SK-N-SH (cell line): Measurements from ENCODE around the gene GRIK3. TPM values are rescaled to one million over a fixed set of nuclear protein-coding genes. Genes with fewer than 3 reads are reported as not detected.
A peak's percentile ranks its signal among the peaks of the same experiment; 100 is the strongest.

Experiments used
- CTCF ChIA-PET: fragments of 300-600, 350-600 bp; formaldehyde crosslinking; extraction: SDS; loops from one replicate; lab custom pipeline; 2021; lab: Yijun Ruan, JAX
- POLR2A ChIA-PET: fragments of 350-600 bp; sonication (Branson Sonifier 250); formaldehyde crosslinking; extraction: SDS; loops from one replicate; lab custom pipeline; 2020; ENCODE audit warnings: antibody characterized with exemption, inconsistent platforms; lab: Yijun Ruan, JAX
- DNase-seq: peaks from one replicate; pipeline ENCODE4 v3.0.0; 2012
- H2AFZ ChIP-seq: fragments of 200-600 bp; sonication (generic); 2 replicates; pipeline ENCODE4 v1.8.1; 2016; ENCODE audit warnings: antibody characterized with exemption, mild to moderate bottlenecking, low read depth
- H3F3A ChIP-seq: fragments of 200-600 bp; sonication (generic); replicated peaks from 2 replicates; pipeline ENCODE3; 2016; ENCODE audit warnings: antibody characterized with exemption, mild to moderate bottlenecking; ENCODE audit not compliant: insufficient read depth
- H3K27ac ChIP-seq, 2 experiments: fragments of 200-500 bp in 1 of 2; fragments of 200-600 bp in 1 of 2; sonication (Bioruptor generic) in 1 of 2; sonication (generic), shearing (Covaris generic) in 1 of 2; 2 replicates each; pipeline versions ENCODE4 v1.5.1 to v1.6.1; 2014 to 2016; ENCODE audit warnings: low read depth in 2 of 2, inconsistent platforms in 1 of 2, low read length in 1 of 2, mild to moderate bottlenecking in 1 of 2, mixed read lengths in 1 of 2
- H3K27me3 ChIP-seq: fragments of 200-600 bp; sonication (generic), shearing (Covaris generic); 2 replicates; pipeline ENCODE4 v1.6.1; 2016; ENCODE audit warnings: mixed run types; ENCODE audit not compliant: insufficient read depth
- H3K36me3 ChIP-seq, 2 experiments: fragments of 200-500 bp in 1 of 2; fragments of 200-600 bp in 1 of 2; sonication (Bioruptor generic) in 1 of 2; sonication (generic) in 1 of 2; replicated peaks in 1 of 2; 2 replicates each; pipeline versions ENCODE3 to v1.5.1; 2014 to 2016; ENCODE audit warnings: low read length in 1 of 2, mild to moderate bottlenecking in 1 of 2; ENCODE audit not compliant: insufficient read depth in 2 of 2, control insufficient read depth in 1 of 2
- H3K4me1 ChIP-seq, 2 experiments: fragments of 200-500 bp in 1 of 2; fragments of 200-600 bp in 1 of 2; sonication (Bioruptor generic) in 1 of 2; sonication (generic), shearing (Covaris generic) in 1 of 2; 2 replicates each; pipeline versions ENCODE4 v1.5.1 to v1.6.1; 2014 to 2016; ENCODE audit warnings: low read depth in 1 of 2, low read length in 1 of 2, mixed run types in 1 of 2; ENCODE audit not compliant: insufficient read depth in 2 of 2, control insufficient read depth in 1 of 2
- H3K4me2 ChIP-seq: fragments of 200-600 bp; sonication (generic), shearing (Covaris generic); 2 replicates; pipeline ENCODE4 v1.6.1; 2017; ENCODE audit warnings: mixed run types
- H3K4me3 ChIP-seq, 2 experiments: fragments of 200-500 bp in 1 of 2; fragments of 200-600 bp in 1 of 2; sonication (Bioruptor generic) in 1 of 2; sonication (generic), shearing (Covaris generic) in 1 of 2; 2 replicates each; pipeline versions ENCODE4 v1.5.1 to v1.8.1; 2014 to 2016; ENCODE audit warnings: low read depth in 2 of 2, inconsistent platforms in 1 of 2, low read length in 1 of 2, mild to moderate bottlenecking in 1 of 2, mixed read lengths in 1 of 2, moderate library complexity in 1 of 2
- H3K79me2 ChIP-seq: fragments of 200-600 bp; sonication (generic); 2 replicates; pipeline ENCODE4 v1.8.1; 2017; ENCODE audit warnings: mild to moderate bottlenecking; ENCODE audit not compliant: insufficient read depth
- H3K9ac ChIP-seq: fragments of 200-600 bp; sonication (generic); 2 replicates; pipeline ENCODE4 v1.6.1; 2017; ENCODE audit warnings: mixed run types
- H3K9me2 ChIP-seq: fragments of 200-600 bp; sonication (generic); 2 replicates; pipeline ENCODE4 v1.6.1; 2017; ENCODE audit warnings: mixed run types
- H3K9me3 ChIP-seq: fragments of 200-600 bp; sonication (generic); 2 replicates; pipeline ENCODE4 v1.6.1; 2017; ENCODE audit warnings: mixed run types, mild to moderate bottlenecking, moderate library complexity
- H4K20me1 ChIP-seq: fragments of 200-600 bp; sonication (generic); 2 replicates; pipeline ENCODE4 v1.6.1; 2017; ENCODE audit warnings: mild to moderate bottlenecking, mixed run types; ENCODE audit not compliant: insufficient read depth
- CHD2 ChIP-seq: fragments of 150-350 bp; IDR thresholded peaks from 2 replicates; pipeline ENCODE4 v1.6.1; 2018; ENCODE audit warnings: low read length; ENCODE audit not compliant: partially characterized antibody
- EZH2phosphoT487 ChIP-seq: fragments of 200-600 bp; sonication (generic); IDR thresholded peaks from 2 replicates; pipeline ENCODE4 v1.6.1; 2017; ENCODE audit warnings: low read depth, mixed run types, mild to moderate bottlenecking, antibody characterized with exemption, moderate library complexity, borderline replicate concordance
- FOSL2 ChIP-seq: IDR thresholded peaks from 2 replicates; pipeline ENCODE4 v1.4.0; 2012; ENCODE audit warnings: low read depth, mild to moderate bottlenecking, moderate library complexity, borderline replicate concordance
- FOXM1 ChIP-seq: IDR thresholded peaks from 2 replicates; pipeline ENCODE4 v1.4.0; 2012; ENCODE audit warnings: low read depth, mild to moderate bottlenecking
- JUND ChIP-seq: IDR thresholded peaks from 2 replicates; pipeline ENCODE4 v1.4.0; 2012
- NFIC ChIP-seq: IDR thresholded peaks from 2 replicates; pipeline ENCODE4 v1.4.0; 2012; ENCODE audit warnings: borderline replicate concordance
- RAD21 ChIP-seq: IDR thresholded peaks from 2 replicates; pipeline ENCODE4 v1.6.1; 2012; ENCODE audit warnings: mild to moderate bottlenecking, low read length
- RCOR1 ChIP-seq: fragments of 150-350 bp; IDR thresholded peaks from 2 replicates; pipeline ENCODE4 v1.6.1; 2017; ENCODE audit warnings: antibody characterized with exemption, low read length
- RFX5 ChIP-seq: IDR thresholded peaks from 2 replicates; pipeline ENCODE4 v1.6.1; 2012; ENCODE audit warnings: mild to moderate bottlenecking, improper control_type of control experiment, low read length
- RXRA ChIP-seq: IDR thresholded peaks from 2 replicates; pipeline ENCODE4 v1.4.0; 2012; ENCODE audit warnings: low read depth, mild to moderate bottlenecking, borderline replicate concordance
- SIN3A ChIP-seq: IDR thresholded peaks from 2 replicates; pipeline ENCODE4 v1.6.1; 2012; ENCODE audit warnings: low read depth, mild to moderate bottlenecking, low read length, moderate library complexity, borderline replicate concordance
- USF2 ChIP-seq: fragments of 150-350 bp; IDR thresholded peaks from 2 replicates; pipeline ENCODE4 v1.6.1; 2017; ENCODE audit warnings: antibody characterized with exemption, low read length, low read depth, borderline replicate concordance
- YY1 ChIP-seq: IDR thresholded peaks from 2 replicates; pipeline ENCODE4 v1.4.0; 2012; ENCODE audit warnings: low read depth, mild to moderate bottlenecking
- ZBTB33 ChIP-seq: IDR thresholded peaks from 2 replicates; pipeline ENCODE4 v1.4.0; 2012; ENCODE audit warnings: low read depth, borderline replicate concordance
- WGBS: methylation state at CpG from one replicate; pipeline ENCODE4 v1.1.6; 2017; ENCODE audit warnings: low lambda C conversion rate; 5-methylcytosine and 5-hydroxymethylcytosine counted together
- polyA plus RNA-seq, 3 experiments: library from polyadenylated mRNA; depleted of rRNA; stranded (reverse); fragments of >200 nt; gene quantifications; 2 replicates each; pipeline ENCODE4 v1.2.3, GENCODE V29; 2012

Gene GRIK3
- polyA plus RNA-seq, 1 of the 3 experiments (the other 2 are of a cell fraction): not detected

- Histone ChIP-seq H2AFZ (no peak overlapping the region), H3K9me3 (no peaks in the 10 kb centered on the region), H3K4me2 (no peak overlapping the region), H4K20me1 (no peaks in the 10 kb centered on the region), H3K36me3 (no peaks in the 10 kb centered on the region), H3K9ac (no peak overlapping the region), H3K79me2 (no peaks in the 10 kb centered on the region), H3K27ac (no peak overlapping the region), H3K9me2 (no peaks in the 10 kb centered on the region), H3F3A (no peaks in the 10 kb centered on the region), H3K27me3 (0 out of 2 replicates have a peak, but pooled peaks cover 5% of the 10 kb centered on the region), H3K4me3 (no peak overlapping the region; a peak in 1 of 4 replicates), H3K4me1 (peaks cover 0 to 4% of the 10 kb centered on the region in 2 experiments; a peak in 1 of 4 replicates)
- TF ChIP-seq RCOR1 (no peak), EZH2phosphoT487 (no peak)
- WGBS: 6% methylated on average over 10 of the region's 66 CpGs
- CTCF ChIA-PET: interaction anchor here (0.6 to 2.7 kb wide), 10 partner anchors 8 to 457 kb away, joined by 3 to 7 read pairs (median 4); no protein-coding TSS in a partner anchor
- POLR2A ChIA-PET: no interaction called here
- DNase-seq: peak; percentile 72
Measured at GRCh38 chr1:37033355-37034101, 787 bp downstream of the GRIK3 start.

GRCh38 chr1:37032660-37033354, 1.5 kb downstream of the GRIK3 start:
- Histone ChIP-seq H3K27me3 (0 out of 2 replicates have a peak, but pooled peaks cover 5% of the 10 kb centered on the region), H3K27ac (no peak overlapping the region), H2AFZ (no peak overlapping the region), H3K9me3 (no peaks in the 10 kb centered on the region), H3K4me3 (no peak overlapping the region), H3K9ac (no peak overlapping the region), H3K4me2 (no peak overlapping the region), H3F3A (no peaks in the 10 kb centered on the region), H3K36me3 (no peaks in the 10 kb centered on the region), H4K20me1 (no peaks in the 10 kb centered on the region), H3K9me2 (no peaks in the 10 kb centered on the region), H3K79me2 (no peaks in the 10 kb centered on the region), H3K4me1 (peaks cover 0 to 4% of the 10 kb centered on the region in 2 experiments; a peak in 1 of 4 replicates)
- WGBS: 27% methylated on average over 11 of the region's 60 CpGs
- DNase-seq: peak; percentile 52
- no peak for TF ChIP-seq CHD2
- no peak for TF ChIP-seq ZBTB33
- no peak for TF ChIP-seq JUND
- TF ChIP-seq YY1: no peak
- TF ChIP-seq USF2: no peak
- no peak for TF ChIP-seq SIN3A
- no peak for TF ChIP-seq FOXM1
- TF ChIP-seq RXRA: no peak
- no peak for TF ChIP-seq FOSL2
- TF ChIP-seq NFIC: no peak
- TF ChIP-seq RFX5: no peak
- no peak for TF ChIP-seq RAD21
- ChIA-PET POLR2A (no interaction called here), CTCF (interaction anchor here (1.0 to 2.7 kb wide), 7 partner anchors 147 to 517 kb away, joined by 3 to 7 read pairs (median 4); no protein-coding TSS in a partner anchor)
